ENCODE data around the gene GPR12.
"Not testable (repeated sequence)": the region's sequence is repeated elsewhere in the genome, so short reads cannot be mapped to it uniquely, and the experiment has no call there.

Gene GPR12

DNA sequence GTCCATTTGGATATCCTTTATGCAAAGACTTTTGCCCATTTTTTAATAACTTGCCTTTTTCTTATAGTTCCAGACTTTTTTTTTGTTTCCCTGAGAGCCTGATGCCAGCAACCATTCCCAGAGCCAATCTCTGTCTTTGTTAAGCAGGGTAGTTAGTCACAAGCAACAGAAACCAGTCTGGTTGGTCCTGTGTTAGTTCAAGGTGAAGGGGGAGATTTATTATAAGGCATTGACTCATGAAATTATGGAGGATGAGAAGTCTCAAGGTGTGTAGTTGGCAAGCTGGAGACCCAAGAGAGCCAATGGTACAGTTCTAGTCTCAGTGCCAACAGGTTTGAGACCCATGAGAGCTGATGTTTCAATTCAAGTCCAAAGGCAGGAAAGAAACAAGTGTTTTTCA is 33.0 kb downstream of the GPR12 start:
- TF ChIP-seq, protein P1, sequence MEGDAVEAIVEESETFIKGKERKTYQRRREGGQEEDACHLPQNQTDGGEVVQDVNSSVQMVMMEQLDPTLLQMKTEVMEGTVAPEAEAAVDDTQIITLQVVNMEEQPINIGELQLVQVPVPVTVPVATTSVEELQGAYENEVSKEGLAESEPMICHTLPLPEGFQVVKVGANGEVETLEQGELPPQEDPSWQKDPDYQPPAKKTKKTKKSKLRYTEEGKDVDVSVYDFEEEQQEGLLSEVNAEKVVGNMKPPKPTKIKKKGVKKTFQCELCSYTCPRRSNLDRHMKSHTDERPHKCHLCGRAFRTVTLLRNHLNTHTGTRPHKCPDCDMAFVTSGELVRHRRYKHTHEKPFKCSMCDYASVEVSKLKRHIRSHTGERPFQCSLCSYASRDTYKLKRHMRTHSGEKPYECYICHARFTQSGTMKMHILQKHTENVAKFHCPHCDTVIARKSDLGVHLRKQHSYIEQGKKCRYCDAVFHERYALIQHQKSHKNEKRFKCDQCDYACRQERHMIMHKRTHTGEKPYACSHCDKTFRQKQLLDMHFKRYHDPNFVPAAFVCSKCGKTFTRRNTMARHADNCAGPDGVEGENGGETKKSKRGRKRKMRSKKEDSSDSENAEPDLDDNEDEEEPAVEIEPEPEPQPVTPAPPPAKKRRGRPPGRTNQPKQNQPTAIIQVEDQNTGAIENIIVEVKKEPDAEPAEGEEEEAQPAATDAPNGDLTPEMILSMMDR (IDR thresholded peaks at IDR 0.05; ENCODE audit: extremely low read depth, insufficient read depth, missing control alignments) = no peak
- in situ Hi-C loops (cut with MboI; ENCODE audit: low pct_unique_long_range_greater_than_20kb, low sequenced_read_pairs, unreplicated experiment) = no loop called here
- DNase-seq (ENCODE audit: low spot score) = no peak

DNA sequence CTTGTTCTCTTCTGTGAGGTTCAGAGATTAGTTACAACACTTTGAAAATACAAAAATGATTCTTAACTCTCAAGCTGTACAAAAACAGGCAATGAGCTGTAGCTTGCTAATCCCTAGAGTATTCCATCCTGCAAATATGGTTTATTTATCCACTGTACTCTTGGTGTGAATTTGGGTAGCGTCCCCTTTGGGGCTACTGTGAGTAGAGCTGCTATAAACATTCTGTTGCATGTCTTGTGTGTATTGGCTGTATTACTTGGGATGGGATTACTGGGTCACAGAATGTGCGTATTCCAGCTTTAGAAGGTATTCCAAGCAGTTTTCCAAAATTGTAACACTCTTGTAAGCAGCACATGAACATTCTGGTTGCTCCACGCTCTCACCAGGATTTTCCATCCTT is 33.5 kb downstream of the GPR12 start:
- in situ Hi-C loops (cut with MboI; ENCODE audit: low pct_unique_long_range_greater_than_20kb, low sequenced_read_pairs, unreplicated experiment) = no loop called here
- TF ChIP-seq, protein P1 (IDR thresholded peaks at IDR 0.05; ENCODE audit: extremely low read depth, insufficient read depth, missing control alignments) = no peak

DNA sequence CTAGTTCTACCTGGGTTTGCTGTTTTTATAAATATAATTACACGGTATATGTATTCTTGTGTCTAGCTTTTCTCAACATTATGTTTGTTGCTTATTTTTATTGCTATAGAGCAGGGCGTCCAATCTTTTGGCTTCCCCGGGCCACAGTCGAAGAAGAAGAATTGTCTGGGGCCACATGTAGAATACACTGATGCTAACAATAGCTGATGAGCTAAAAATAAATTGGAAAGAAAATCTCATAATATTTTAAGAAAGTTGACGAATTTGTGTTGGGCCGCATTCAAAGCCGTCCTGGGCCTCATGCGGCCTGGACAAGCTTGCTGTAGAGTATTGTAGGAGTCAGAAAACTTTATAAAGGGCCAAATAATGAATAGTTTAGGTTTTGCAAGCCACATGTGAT is 33.9 kb downstream of the GPR12 start:
- DNase-seq (ENCODE audit: low spot score) = no peak
- TF ChIP-seq, protein P1 (IDR thresholded peaks at IDR 0.05; ENCODE audit: extremely low read depth, insufficient read depth, missing control alignments) = no peak
- in situ Hi-C loops (cut with MboI; ENCODE audit: low pct_unique_long_range_greater_than_20kb, low sequenced_read_pairs, unreplicated experiment) = no loop called here

More for the DNA sequence above, 33.5 kb downstream of the GPR12 start:
- DNase-seq (ENCODE audit: low spot score) = no peak

DNA sequence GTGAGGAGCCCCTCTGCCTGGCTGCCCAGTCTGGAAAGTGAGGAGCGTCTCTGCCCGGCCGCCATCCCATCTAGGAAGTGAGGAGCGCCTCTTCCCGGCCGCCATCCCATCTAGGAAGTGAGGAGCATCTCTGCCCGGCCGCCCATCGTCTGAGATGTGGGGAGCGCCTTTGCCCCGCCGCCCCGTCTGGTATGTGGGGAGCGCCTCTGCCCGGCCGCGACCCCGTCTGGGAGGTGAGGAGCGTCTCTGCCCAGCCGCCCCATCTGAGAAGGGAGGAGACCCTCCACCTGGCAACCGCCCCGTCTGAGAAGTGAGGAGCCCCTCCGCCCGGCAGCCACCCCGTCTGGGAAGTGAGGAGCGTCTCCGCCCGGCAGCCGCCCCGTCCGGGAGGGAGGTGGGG is 37.0 kb downstream of the GPR12 start:
- DNase-seq (ENCODE audit: low spot score); in situ Hi-C loops (cut with MboI; ENCODE audit: low pct_unique_long_range_greater_than_20kb, low sequenced_read_pairs, unreplicated experiment): not testable (repeated sequence)

DNA sequence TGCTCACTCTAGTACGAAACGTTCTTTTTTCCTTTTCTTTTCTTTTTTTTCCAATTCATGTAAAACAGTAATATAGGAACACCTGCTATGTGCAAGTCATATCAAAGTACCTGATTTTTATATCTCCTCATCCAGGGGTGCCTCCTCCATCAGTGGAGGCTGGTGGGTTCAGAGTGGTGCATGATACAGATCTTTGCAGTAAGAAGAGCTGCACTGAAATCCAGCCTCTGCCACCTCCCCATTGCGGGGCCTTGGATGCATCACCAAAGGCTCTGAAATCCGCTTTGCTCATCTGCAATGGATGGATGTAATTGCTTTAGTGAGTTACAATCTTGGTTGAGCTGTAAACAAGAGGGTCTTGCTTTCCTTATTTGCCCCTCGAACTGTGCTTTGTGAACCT is 38.3 kb downstream of the GPR12 start:
- in situ Hi-C loops (cut with MboI; ENCODE audit: low pct_unique_long_range_greater_than_20kb, low sequenced_read_pairs, unreplicated experiment) = no loop called here
- TF ChIP-seq, protein P1 (IDR thresholded peaks at IDR 0.05; ENCODE audit: extremely low read depth, insufficient read depth, missing control alignments) = no peak
- DNase-seq (ENCODE audit: low spot score) = no peak

DNA sequence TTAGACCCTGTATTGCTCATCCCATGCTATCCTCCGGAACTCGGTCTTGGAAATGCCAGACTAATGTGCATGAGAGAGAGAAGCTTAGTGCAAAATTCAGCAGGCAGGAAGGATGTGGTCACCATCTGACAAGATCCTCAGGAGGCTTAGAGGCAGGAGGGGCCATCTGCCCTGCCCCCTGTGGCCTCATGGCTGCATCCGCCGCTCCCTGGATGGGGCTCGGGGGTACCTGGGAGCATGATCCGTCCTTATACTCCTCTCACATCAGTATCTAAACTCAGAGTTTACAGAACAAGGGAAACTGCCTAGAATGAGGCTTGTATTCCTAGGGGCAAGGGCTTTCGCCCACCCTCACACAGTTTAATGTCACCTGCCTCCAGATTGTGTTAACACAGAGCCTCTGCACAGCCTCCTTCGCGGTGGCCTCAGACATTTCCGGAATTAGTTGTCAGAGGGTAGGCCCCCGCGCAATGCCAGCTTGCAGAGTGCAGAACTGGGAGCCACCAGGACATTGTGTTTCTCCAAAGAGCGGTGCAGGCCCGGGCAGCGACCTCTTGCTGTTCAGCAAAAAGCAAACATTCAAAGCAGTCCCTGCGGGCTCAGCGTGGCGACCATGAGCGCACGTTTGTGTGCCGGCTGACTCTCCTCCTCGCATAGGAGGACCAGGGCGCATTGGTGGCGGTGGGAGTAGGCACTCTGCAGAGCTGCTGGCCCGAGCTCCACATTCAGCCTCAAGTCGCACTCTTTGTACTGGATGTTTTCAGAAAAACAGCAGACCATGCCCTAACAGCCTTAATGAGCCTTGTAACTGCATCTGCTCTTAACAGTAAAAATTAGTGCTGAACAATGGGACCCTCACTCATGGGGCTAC is 39.1 kb downstream of the GPR12 start:
- DNase-seq (ENCODE audit: low spot score) = no peak
- in situ Hi-C loops (cut with MboI; ENCODE audit: low pct_unique_long_range_greater_than_20kb, low sequenced_read_pairs, unreplicated experiment) = no loop called here
- TF ChIP-seq, protein P1 (IDR thresholded peaks at IDR 0.05; ENCODE audit: extremely low read depth, insufficient read depth, missing control alignments) = peak; percentile 4

DNA sequence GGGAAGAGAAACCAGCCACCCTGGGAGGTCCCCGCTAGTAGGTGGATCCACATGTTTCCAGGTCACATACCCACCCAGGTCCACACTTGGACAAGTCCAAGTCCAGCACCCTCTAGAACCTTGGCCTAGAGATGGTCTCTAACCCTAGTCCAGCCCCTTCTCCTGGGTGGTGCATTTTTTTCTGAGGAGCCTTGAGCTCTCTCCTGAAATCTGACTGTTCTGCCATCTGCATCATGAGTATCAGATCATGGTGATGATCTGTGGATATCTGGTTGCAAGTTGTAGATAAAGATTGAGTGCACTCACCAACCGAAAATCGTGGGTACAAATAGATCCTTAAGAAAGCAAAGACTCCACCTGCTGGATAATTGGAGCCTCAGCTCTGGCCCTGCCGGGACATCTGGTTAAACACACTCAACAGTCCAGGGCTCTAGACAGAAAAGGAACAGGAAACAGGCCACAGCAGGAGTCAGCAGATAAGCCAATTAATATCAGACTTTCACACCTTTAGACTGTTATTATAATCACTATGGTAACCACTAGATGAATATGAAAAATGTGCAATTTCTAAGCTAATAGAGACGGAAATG is 41.1 kb downstream of the GPR12 start:
- no peak for DNase-seq (ENCODE audit: low spot score)
- in situ Hi-C loops (cut with MboI; ENCODE audit: low pct_unique_long_range_greater_than_20kb, low sequenced_read_pairs, unreplicated experiment) = loop anchor here (10.0 kb wide), 1 partner anchor 145 kb away; no protein-coding TSS in a partner anchor
- TF ChIP-seq, protein P1 (IDR thresholded peaks at IDR 0.05; ENCODE audit: extremely low read depth, insufficient read depth, missing control alignments) = no peak

All from GM13977 (cell line).